HepG2 (cell line): ENCODE measurements around the gene CFAP73. TPM values are rescaled to one million over a fixed set of nuclear protein-coding genes. Genes with fewer than 3 reads are reported as not detected.

Experiments used
- ATAC-seq: fragments of 200-7000 bp; cut with Tn5 transposase; 3 replicates; pipeline ENCODE4 v1.9.1; 2020; ENCODE audit warnings: mild to moderate bottlenecking, moderate library complexity
- BruUV-seq: library from RNA; stranded (reverse); fragments of 400-500 nt; replicated peaks from 2 replicates; lab custom pipeline; 2021; lab: Mats Ljungman, UMichigan
- CTCF ChIA-PET: fragments of 300-600 bp; formaldehyde crosslinking; extraction: SDS; loops from one replicate; lab custom pipeline; 2021; ENCODE audit warnings: low total read pairs, inconsistent platforms, low intra/inter-chr PET ratio; lab: Yijun Ruan, JAX
- POLR2A ChIA-PET: fragments of 350-600 bp; sonication (Branson Sonifier 250); formaldehyde crosslinking; loops from one replicate; lab custom pipeline; 2020; ENCODE audit warnings: antibody characterized with exemption, inconsistent platforms; lab: Yijun Ruan, JAX
- DNase-seq: peaks from one replicate; pipeline ENCODE4 v3.0.0-alpha.2; 2015; ENCODE audit warnings: low spot score
- FAIRE-seq: peaks from 3 replicates; lab custom pipeline; 2011; peaks lifted over from hg19 to GRCh38; lab: Jason Lieb, UNC
- H2AFZ ChIP-seq: one replicate; pipeline ENCODE4 v1.6.1; 2011; ENCODE audit warnings: low read length, inconsistent platforms
- H3K27ac ChIP-seq: fragments of 300-600 bp; 3 replicates; pipeline ENCODE4 v1.8.0; 2011; ENCODE audit warnings: mixed run types, mild to moderate bottlenecking, mixed read lengths, low read length, inconsistent platforms; ENCODE audit not compliant: insufficient read depth; ENCODE audit errors: extremely low read length
- H3K27me3 ChIP-seq, 2 experiments: fragments of 200-600 bp in 1 of 2; 2 replicates in 1 of 2; 3 replicates in 1 of 2; pipeline versions ENCODE4 v1.6.0 to v1.8.0; 2011; ENCODE audit warnings: low read length in 2 of 2, mild to moderate bottlenecking in 2 of 2, moderate library complexity in 2 of 2, inconsistent platforms in 1 of 2; ENCODE audit not compliant: insufficient read depth in 2 of 2, control insufficient read depth in 1 of 2
- H3K36me3 ChIP-seq, 2 experiments: fragments of 200-600 bp in 1 of 2; replicated peaks in 1 of 2; 2 replicates in 1 of 2; 3 replicates in 1 of 2; pipeline versions ENCODE4 v1.5.1 to v1.8.0; 2011; ENCODE audit warnings: low read length in 2 of 2, inconsistent platforms in 1 of 2; ENCODE audit not compliant: insufficient read depth in 2 of 2, control insufficient read depth in 1 of 2
- H3K4me1 ChIP-seq: 2 replicates; pipeline ENCODE4 v1.5.1; 2012; ENCODE audit warnings: low read length, inconsistent platforms; ENCODE audit not compliant: insufficient read depth
- H3K4me2 ChIP-seq: 2 replicates; pipeline ENCODE4 v1.6.0; 2011; ENCODE audit warnings: low read depth, low read length, inconsistent platforms
- H3K4me3 ChIP-seq, 3 experiments: fragments of 200-600 bp in 1 of 3; sonication (generic), shearing (Covaris generic) in 1 of 3; replicated peaks in 1 of 3; 2 replicates each; pipeline ENCODE4 v1.5.1; 2011 to 2016; ENCODE audit warnings: low read length in 3 of 3, inconsistent platforms in 2 of 3, low read depth in 2 of 3, mild to moderate bottlenecking in 2 of 3, control low read depth in 1 of 3, mixed read lengths in 1 of 3; ENCODE audit not compliant: insufficient read depth in 1 of 3
- H3K79me2 ChIP-seq: one replicate; pipeline ENCODE4 v1.6.1; 2011; ENCODE audit warnings: low read length, inconsistent platforms; ENCODE audit not compliant: insufficient read depth
- H3K9ac ChIP-seq: 2 replicates; pipeline ENCODE4 v1.6.0; 2011; ENCODE audit warnings: mild to moderate bottlenecking, low read depth, low read length, inconsistent platforms; ENCODE audit not compliant: insufficient read depth
- H3K9me3 ChIP-seq: 2 replicates; pipeline ENCODE4 v1.5.1; 2012; ENCODE audit warnings: mild to moderate bottlenecking, low read length
- H4K20me1 ChIP-seq: 2 replicates; pipeline ENCODE4 v1.6.0; 2011; ENCODE audit warnings: inconsistent platforms, mild to moderate bottlenecking, low read length, moderate library complexity; ENCODE audit not compliant: insufficient read depth
- AGO1 ChIP-seq: fragments of 200-400 bp; formaldehyde crosslinking; IDR thresholded peaks from 2 replicates; pipeline ENCODE4 v1.6.1; 2017; ENCODE audit warnings: mild to moderate bottlenecking, low read depth, low read length, moderate library complexity; ENCODE audit not compliant: poor library complexity, severe bottlenecking
- HDAC1 ChIP-seq: sonication (generic); formaldehyde crosslinking; IDR thresholded peaks from 2 replicates; pipeline ENCODE4 v1.5.1; 2020; ENCODE audit warnings: mild to moderate bottlenecking, missing genetic modification reagents
- IKZF4 ChIP-seq: sonication (generic); formaldehyde crosslinking; IDR thresholded peaks from 2 replicates; pipeline ENCODE4 v1.5.1; 2020; ENCODE audit warnings: borderline replicate concordance, mild to moderate bottlenecking, low read depth, missing genetic modification reagents; ENCODE audit errors: not compliant biosample characterization
- RAD51 ChIP-seq: fragments of 450-650 bp; IDR thresholded peaks from 2 replicates; pipeline ENCODE4 v1.6.1; 2016; ENCODE audit warnings: borderline replicate concordance
- THAP11 ChIP-seq: IDR thresholded peaks from 2 replicates; pipeline ENCODE4 v1.6.1; 2016; ENCODE audit warnings: missing biosample characterization, missing genetic modification reagents
- ZBTB3 ChIP-seq: sonication (generic); formaldehyde crosslinking; IDR thresholded peaks from 2 replicates; pipeline ENCODE4 v1.4.0; 2020; ENCODE audit warnings: low read depth, mild to moderate bottlenecking, moderate library complexity, missing genetic modification reagents, borderline replicate concordance
- ZNF496 ChIP-seq: sonication (generic); formaldehyde crosslinking; IDR thresholded peaks from 2 replicates; pipeline ENCODE4 v1.8.1; 2023; ENCODE audit warnings: mild to moderate bottlenecking, moderate library complexity, missing genetic modification reagents; ENCODE audit not compliant: insufficient replicate concordance
- ZNF747 ChIP-seq: sonication (generic); formaldehyde crosslinking; IDR thresholded peaks from 2 replicates; pipeline ENCODE4 v1.8.1; 2023; ENCODE audit warnings: missing genetic modification reagents, mild to moderate bottlenecking, borderline replicate concordance
- WGBS: methylation state at CpG from one replicate; pipeline ENCODE4 v1.1.6; 2017; ENCODE audit warnings: low lambda C conversion rate; 5-methylcytosine and 5-hydroxymethylcytosine counted together
- in situ Hi-C: cut with HindIII; loops from 2 replicates; pipeline ENCODE4 v1.10.0; 2017; ENCODE audit warnings: low pct_unique_long_range_greater_than_20kb; ENCODE audit not compliant: extremely low pct_ligation_motif_present
- intact Hi-C: fragments of 100-400 bp; cut with micrococcal nuclease; formaldehyde crosslinking; loops from one replicate; pipeline ENCODE4 v1.10.0; 2022; ENCODE audit not compliant: unreplicated experiment
- polyA plus RNA-seq, 8 experiments: library from polyadenylated mRNA; depleted of rRNA in 3 of 8; stranded (reverse) in 7 of 8; unstranded in 1 of 8; fragments of >200 nt; fragmentation: Illumina TruSeq in 4 of 8; extraction: Trizol in 4 of 8; gene quantifications; 2 replicates each; pipeline versions ENCODE4 v1.2.1 to v1.2.3, GENCODE V29; 2011 to 2016; ENCODE audit warnings: low read depth in 4 of 8, missing spikeins in 1 of 8, mixed read lengths in 1 of 8; ENCODE audit not compliant: insufficient read depth in 1 of 8
- total RNA-seq, 5 experiments: library from RNA; depleted of rRNA; stranded (reverse); fragments of >200 nt; fragmentation: Illumina TruSeq; extraction: Trizol; gene quantifications; 2 replicates each; pipeline ENCODE4 v1.2.3, GENCODE V29; 2016; ENCODE audit warnings: low read depth in 1 of 5
- TF ChIP-seq, protein P1 (sequence below): sonication (generic); formaldehyde crosslinking; IDR thresholded peaks from 2 replicates; pipeline ENCODE4 v1.5.0; 2020; ENCODE audit warnings: mild to moderate bottlenecking, missing genetic modification reagents, borderline replicate concordance
- TF ChIP-seq, protein P2 (sequence below): sonication (generic); formaldehyde crosslinking; IDR thresholded peaks from 2 replicates; pipeline ENCODE4 v1.5.1; 2020; ENCODE audit warnings: mild to moderate bottlenecking, missing genetic modification reagents, borderline replicate concordance
- TF ChIP-seq, protein P3 (sequence below): sonication (generic); formaldehyde crosslinking; IDR thresholded peaks from 2 replicates; pipeline ENCODE4 v1.4.0; 2020; ENCODE audit warnings: missing genetic modification reagents, borderline replicate concordance

CFAP73 gene
- total and polyA plus RNA-seq, 2 of the 13 experiments (the other 11 are each of a cell fraction or from before 2014, with no cell fraction given): not detected

DNA sequence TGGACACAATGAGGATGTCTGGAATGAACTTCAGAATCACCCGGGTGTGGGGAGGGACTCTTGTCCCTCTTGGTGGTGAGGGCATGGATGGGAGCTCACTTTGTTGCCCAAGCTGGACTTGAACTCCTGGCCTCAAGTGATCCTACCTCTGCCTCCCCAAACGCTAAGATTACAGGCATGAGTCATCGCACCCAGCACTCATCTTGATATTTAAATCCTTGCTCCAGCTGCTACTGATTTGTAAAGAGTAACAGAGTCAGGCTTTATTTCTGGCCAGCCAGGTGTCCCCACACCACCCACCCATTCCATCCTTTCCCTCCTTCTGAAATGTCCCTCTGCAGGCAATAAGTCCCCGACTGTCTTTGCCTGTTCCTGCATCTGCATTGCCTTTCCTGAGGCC, 30.8 kb downstream of the CFAP73 start:
- H3K9ac ChIP-seq: no peak overlapping the region
- no peak overlapping the region for H3K4me2 ChIP-seq
- H3K27ac ChIP-seq: no peak overlapping the region
- H3K4me1 ChIP-seq: peaks cover 18% of the 10 kb centered on the region
- BruUV-seq: no TSS peak
- WGBS: 98% methylated on average over 2 of the region's 4 CpGs
- peaks cover 32 to 55% of the 10 kb centered on the region in 2 experiments; a peak in 4 of 5 replicates for H3K36me3 ChIP-seq
- no peak for ATAC-seq
- ChIA-PET POLR2A (no interaction called here), CTCF (no interaction called here)
- no peak for DNase-seq
- H4K20me1 ChIP-seq: no peaks in the 10 kb centered on the region; the same call in 1 of the 2 replicates
- H3K27me3 ChIP-seq: no peaks in the 10 kb centered on the region
- H3K79me2 ChIP-seq: peaks cover 28% of the 10 kb centered on the region
- no peak overlapping the region for H2AFZ ChIP-seq
- H3K9me3 ChIP-seq: no peaks in the 10 kb centered on the region
- intact Hi-C loops (no loop called here), in situ Hi-C loops (no loop called here)
- FAIRE-seq: no peak
- no peak overlapping the region for H3K4me3 ChIP-seq
- TF ChIP-seq ZNF496 (CRISPR knock-in tag) (no peak), ZBTB3 (CRISPR knock-in tag) (no peak), IKZF4 (CRISPR knock-in tag) (no peak), AGO1 (no peak), RAD51 (no peak), THAP11 (no peak), HDAC1 (no peak), ZNF747 (CRISPR knock-in tag) (no peak)
- TF ChIP-seq, protein P1, sequence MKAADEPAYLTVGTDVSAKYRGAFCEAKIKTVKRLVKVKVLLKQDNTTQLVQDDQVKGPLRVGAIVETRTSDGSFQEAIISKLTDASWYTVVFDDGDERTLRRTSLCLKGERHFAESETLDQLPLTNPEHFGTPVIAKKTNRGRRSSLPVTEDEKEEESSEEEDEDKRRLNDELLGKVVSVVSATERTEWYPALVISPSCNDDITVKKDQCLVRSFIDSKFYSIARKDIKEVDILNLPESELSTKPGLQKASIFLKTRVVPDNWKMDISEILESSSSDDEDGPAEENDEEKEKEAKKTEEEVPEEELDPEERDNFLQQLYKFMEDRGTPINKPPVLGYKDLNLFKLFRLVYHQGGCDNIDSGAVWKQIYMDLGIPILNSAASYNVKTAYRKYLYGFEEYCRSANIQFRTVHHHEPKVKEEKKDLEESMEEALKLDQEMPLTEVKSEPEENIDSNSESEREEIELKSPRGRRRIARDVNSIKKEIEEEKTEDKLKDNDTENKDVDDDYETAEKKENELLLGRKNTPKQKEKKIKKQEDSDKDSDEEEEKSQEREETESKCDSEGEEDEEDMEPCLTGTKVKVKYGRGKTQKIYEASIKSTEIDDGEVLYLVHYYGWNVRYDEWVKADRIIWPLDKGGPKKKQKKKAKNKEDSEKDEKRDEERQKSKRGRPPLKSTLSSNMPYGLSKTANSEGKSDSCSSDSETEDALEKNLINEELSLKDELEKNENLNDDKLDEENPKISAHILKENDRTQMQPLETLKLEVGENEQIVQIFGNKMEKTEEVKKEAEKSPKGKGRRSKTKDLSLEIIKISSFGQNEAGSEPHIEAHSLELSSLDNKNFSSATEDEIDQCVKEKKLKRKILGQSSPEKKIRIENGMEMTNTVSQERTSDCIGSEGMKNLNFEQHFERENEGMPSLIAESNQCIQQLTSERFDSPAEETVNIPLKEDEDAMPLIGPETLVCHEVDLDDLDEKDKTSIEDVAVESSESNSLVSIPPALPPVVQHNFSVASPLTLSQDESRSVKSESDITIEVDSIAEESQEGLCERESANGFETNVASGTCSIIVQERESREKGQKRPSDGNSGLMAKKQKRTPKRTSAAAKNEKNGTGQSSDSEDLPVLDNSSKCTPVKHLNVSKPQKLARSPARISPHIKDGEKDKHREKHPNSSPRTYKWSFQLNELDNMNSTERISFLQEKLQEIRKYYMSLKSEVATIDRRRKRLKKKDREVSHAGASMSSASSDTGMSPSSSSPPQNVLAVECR (CRISPR knock-in tag): no peak
- TF ChIP-seq, protein P2, sequence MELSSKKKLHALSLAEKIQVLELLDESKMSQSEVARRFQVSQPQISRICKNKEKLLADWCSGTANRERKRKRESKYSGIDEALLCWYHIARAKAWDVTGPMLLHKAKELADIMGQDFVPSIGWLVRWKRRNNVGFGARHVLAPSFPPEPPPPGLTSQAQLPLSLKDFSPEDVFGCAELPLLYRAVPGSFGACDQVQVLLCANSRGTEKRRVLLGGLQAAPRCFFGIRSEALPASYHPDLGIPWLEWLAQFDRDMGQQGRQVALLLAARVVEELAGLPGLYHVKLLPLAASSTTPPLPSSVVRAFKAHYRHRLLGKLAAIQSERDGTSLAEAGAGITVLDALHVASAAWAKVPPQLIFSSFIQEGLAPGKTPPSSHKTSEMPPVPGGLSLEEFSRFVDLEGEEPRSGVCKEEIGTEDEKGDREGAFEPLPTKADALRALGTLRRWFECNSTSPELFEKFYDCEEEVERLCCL (CRISPR knock-in tag): no peak
- TF ChIP-seq, protein P3, sequence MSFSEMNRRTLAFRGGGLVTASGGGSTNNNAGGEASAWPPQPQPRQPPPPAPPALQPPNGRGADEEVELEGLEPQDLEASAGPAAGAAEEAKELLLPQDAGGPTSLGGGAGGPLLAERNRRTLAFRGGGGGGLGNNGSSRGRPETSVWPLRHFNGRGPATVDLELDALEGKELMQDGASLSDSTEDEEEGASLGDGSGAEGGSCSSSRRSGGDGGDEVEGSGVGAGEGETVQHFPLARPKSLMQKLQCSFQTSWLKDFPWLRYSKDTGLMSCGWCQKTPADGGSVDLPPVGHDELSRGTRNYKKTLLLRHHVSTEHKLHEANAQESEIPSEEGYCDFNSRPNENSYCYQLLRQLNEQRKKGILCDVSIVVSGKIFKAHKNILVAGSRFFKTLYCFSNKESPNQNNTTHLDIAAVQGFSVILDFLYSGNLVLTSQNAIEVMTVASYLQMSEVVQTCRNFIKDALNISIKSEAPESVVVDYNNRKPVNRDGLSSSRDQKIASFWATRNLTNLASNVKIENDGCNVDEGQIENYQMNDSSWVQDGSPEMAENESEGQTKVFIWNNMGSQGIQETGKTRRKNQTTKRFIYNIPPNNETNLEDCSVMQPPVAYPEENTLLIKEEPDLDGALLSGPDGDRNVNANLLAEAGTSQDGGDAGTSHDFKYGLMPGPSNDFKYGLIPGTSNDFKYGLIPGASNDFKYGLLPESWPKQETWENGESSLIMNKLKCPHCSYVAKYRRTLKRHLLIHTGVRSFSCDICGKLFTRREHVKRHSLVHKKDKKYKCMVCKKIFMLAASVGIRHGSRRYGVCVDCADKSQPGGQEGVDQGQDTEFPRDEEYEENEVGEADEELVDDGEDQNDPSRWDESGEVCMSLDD (CRISPR knock-in tag): no peak
